HFFc6 (cell line): ENCODE measurements around the gene RNASE13. TPM values are rescaled to one million over a fixed set of nuclear protein-coding genes. Genes with fewer than 3 reads are reported as not detected.

Experiments used
- DNase-seq: peaks from one replicate; pipeline ENCODE4 v3.0.0-alpha.2; 2018
- H3K27ac Mint-ChIP-seq: 2 replicates; pipeline ENCODE4 v1.8.0; 2020; ENCODE audit warnings: mild to moderate bottlenecking, mixed read lengths
- H3K27me3 Mint-ChIP-seq: 2 replicates; pipeline ENCODE4 v1.8.0; 2021; ENCODE audit warnings: mild to moderate bottlenecking, moderate library complexity, mixed read lengths; ENCODE audit not compliant: insufficient read depth
- H3K36me3 Mint-ChIP-seq: 2 replicates; pipeline ENCODE4 v1.8.0; 2021; ENCODE audit warnings: low read depth, mixed read lengths
- H3K4me1 Mint-ChIP-seq: 2 replicates; pipeline ENCODE4 v1.8.0; 2020; ENCODE audit warnings: low read depth, mixed read lengths
- H3K4me3 Mint-ChIP-seq: 2 replicates; pipeline ENCODE4 v1.8.0; 2020; ENCODE audit warnings: mild to moderate bottlenecking, moderate library complexity, mixed read lengths
- H3K9me3 Mint-ChIP-seq: 2 replicates; pipeline ENCODE4 v1.8.0; 2020; ENCODE audit warnings: mild to moderate bottlenecking, mixed read lengths
- CTCF ChIP-seq: fragments of 200-600 bp; sonication (generic); IDR thresholded peaks from 2 replicates; pipeline ENCODE4 v1.5.0; 2021; ENCODE audit warnings: antibody characterized with exemption, mild to moderate bottlenecking
- total RNA-seq, 6 experiments: library from RNA; stranded (reverse); fragmentation: NEBNext Ultra II Directional; extraction: Animal tissue kit (Norgen Biotek cat#: 25700); gene quantifications; 2 replicates in 1 of 6; 3 replicates in 5 of 6; pipeline ENCODE4 v1.2.3, GENCODE V29; 2021

The RNASE13 gene
- total RNA-seq, 6 experiments from 2014 or later, result not detected

- no peak overlapping the region for H3K4me3 Mint-ChIP-seq
- DNase-seq, result no peak
- no peak overlapping the region for H3K27ac Mint-ChIP-seq
- H3K4me1 Mint-ChIP-seq, result peaks cover 21% of the 10 kb centered on the region
- no peaks in the 10 kb centered on the region for H3K9me3 Mint-ChIP-seq
- no peaks in the 10 kb centered on the region for H3K27me3 Mint-ChIP-seq
- H3K36me3 Mint-ChIP-seq, result peaks cover 14% of the 10 kb centered on the region
- no peak for TF ChIP-seq CTCF
Observed at GRCh38 chr14:20999591-20999990, 35.0 kb downstream of the RNASE13 start.

GRCh38 chr14:20998674-20999366, 35.8 kb downstream of the RNASE13 start, which contains the start of gene SLC39A2:
SLC39A2 (plus strand) TSS chr14:20999293; CDS start chr14:20999447, 154 bp downstream.
- no peaks in the 10 kb centered on the region for H3K27me3 Mint-ChIP-seq
- H3K4me3 Mint-ChIP-seq, result no peak within 1 kb of the TSS
- no peak for TF ChIP-seq CTCF
- H3K27ac Mint-ChIP-seq, result peak within 1 kb of the TSS; percentile 59; the same call in 1 of the 2 replicates
- peaks cover 21% of the 10 kb centered on the region for H3K36me3 Mint-ChIP-seq
- H3K9me3 Mint-ChIP-seq, result no peaks in the 10 kb centered on the region
- peak; percentile 73 for DNase-seq
- peaks cover 21% of the 10 kb centered on the region for H3K4me1 Mint-ChIP-seq

- H3K36me3 Mint-ChIP-seq, result peaks cover 24% of the 10 kb centered on the region
- DNase-seq, result no peak
- H3K9me3 Mint-ChIP-seq, result no peaks in the 10 kb centered on the region
- no peak overlapping the region for H3K4me3 Mint-ChIP-seq
- peaks cover 21% of the 10 kb centered on the region for H3K4me1 Mint-ChIP-seq
- peak overlapping the region; percentile 59; the same call in 1 of the 2 replicates for H3K27ac Mint-ChIP-seq
- no peaks in the 10 kb centered on the region for H3K27me3 Mint-ChIP-seq
- no peak for TF ChIP-seq CTCF
Observed at GRCh38 chr14:20998139-20998538, 36.5 kb downstream of the RNASE13 start.

GRCh38 chr14:20997564-20997963, 37.0 kb downstream of the RNASE13 start:
- H3K4me3 Mint-ChIP-seq, result no peak overlapping the region
- no peak for DNase-seq
- peaks cover 21% of the 10 kb centered on the region for H3K4me1 Mint-ChIP-seq
- TF ChIP-seq CTCF, result no peak
- no peaks in the 10 kb centered on the region for H3K27me3 Mint-ChIP-seq
- H3K9me3 Mint-ChIP-seq, result no peaks in the 10 kb centered on the region
- H3K27ac Mint-ChIP-seq, result no peak overlapping the region
- H3K36me3 Mint-ChIP-seq, result peaks cover 27% of the 10 kb centered on the region

- Mint-ChIP-seq H3K27ac (no peak overlapping the region), H3K36me3 (peaks cover 28% of the 10 kb centered on the region), H3K4me3 (no peak overlapping the region), H3K9me3 (no peaks in the 10 kb centered on the region), H3K4me1 (peaks cover 22% of the 10 kb centered on the region), H3K27me3 (no peaks in the 10 kb centered on the region)
- DNase-seq, result no peak
- no peak for TF ChIP-seq CTCF
Observed at GRCh38 chr14:20997115-20997514, 37.5 kb downstream of the RNASE13 start.
